Neural crest cell (in vitro differentiated cells): ENCODE data around the gene CDH7. TPM values are rescaled to one million over a fixed set of nuclear protein-coding genes. Genes with fewer than 3 reads are reported as not detected.

Experiments
- DNase-seq: peaks from one replicate; pipeline ENCODE4 v3.0.0; 2021; ENCODE audit warnings: low read depth, mixed read lengths, low spot score
- H3K27ac Mint-ChIP-seq: one replicate; pipeline ENCODE4 v1.8.0; 2021; ENCODE audit warnings: mild to moderate bottlenecking, mixed read lengths; ENCODE audit not compliant: unreplicated experiment
- H3K27me3 Mint-ChIP-seq: 2 replicates; pipeline ENCODE4 v1.8.0; 2021; ENCODE audit warnings: low read depth, mild to moderate bottlenecking, mixed read lengths
- H3K36me3 Mint-ChIP-seq: 2 replicates; pipeline ENCODE4 v1.8.0; 2021; ENCODE audit warnings: low read depth, mild to moderate bottlenecking, mixed read lengths
- H3K4me1 Mint-ChIP-seq: 2 replicates; pipeline ENCODE4 v1.8.0; 2021; ENCODE audit warnings: mixed read lengths
- H3K4me3 Mint-ChIP-seq: one replicate; pipeline ENCODE4 v1.8.0; 2021; ENCODE audit warnings: mild to moderate bottlenecking, mixed read lengths
- H3K9me3 Mint-ChIP-seq: 2 replicates; pipeline ENCODE4 v1.8.0; 2021; ENCODE audit warnings: mixed read lengths
- CTCF ChIP-seq: fragments of 200-600 bp; sonication (generic); conservative IDR thresholded peaks from 2 replicates; pipeline ENCODE4 v1.5.0; 2021; ENCODE audit warnings: antibody characterized with exemption, mild to moderate bottlenecking
- total RNA-seq: library from RNA; stranded (reverse); gene quantifications from 2 replicates; pipeline ENCODE4 v1.2.1, GENCODE V29; 2021

CDH7 gene
- total RNA-seq, 1 donor from 2014 or later, result 7.3 TPM

- peak; percentile 73 for TF ChIP-seq CTCF
- H3K27ac Mint-ChIP-seq, result no peak overlapping the region
These were observed 25.4 kb upstream of the CDH7 start for GRCh38 chr18:65725251-65726050.

DNA sequence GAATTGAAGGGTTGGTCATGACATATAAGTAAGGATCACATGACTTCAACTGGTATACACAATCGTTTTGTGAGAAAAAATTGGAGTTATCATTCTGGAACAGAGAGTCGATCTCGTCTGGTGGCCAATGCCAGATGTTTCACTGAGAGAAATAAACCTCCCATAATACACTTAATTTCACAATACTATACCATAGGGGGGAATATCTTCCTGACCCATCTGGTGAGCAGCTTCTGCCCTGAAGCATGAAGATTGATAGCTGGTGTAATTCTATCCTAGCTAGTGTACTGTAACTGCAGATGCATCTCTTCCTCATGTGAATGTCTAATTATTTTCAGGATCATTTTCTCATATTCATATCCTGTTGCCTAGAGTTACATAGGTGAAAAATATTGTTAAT, 15.7 kb upstream of the CDH7 start:
- no peak for TF ChIP-seq CTCF
- H3K9me3 Mint-ChIP-seq, result peaks cover 6% of the 10 kb centered on the region
- H3K36me3 Mint-ChIP-seq, result no peaks in the 10 kb centered on the region
- H3K4me3 Mint-ChIP-seq, result no peak overlapping the region
- H3K27me3 Mint-ChIP-seq, result no peaks in the 10 kb centered on the region
- peaks cover 31% of the 10 kb centered on the region for H3K4me1 Mint-ChIP-seq
- H3K27ac Mint-ChIP-seq, result no peak overlapping the region
- DNase-seq, result no peak

More at GRCh38 chr18:65725251-65726050, 25.4 kb upstream of the CDH7 start:
- no peaks in the 10 kb centered on the region for H3K27me3 Mint-ChIP-seq
- peak; percentile 18 for DNase-seq
- no peak overlapping the region for H3K4me3 Mint-ChIP-seq
- H3K4me1 Mint-ChIP-seq, result no peaks in the 10 kb centered on the region
- peaks cover 2% of the 10 kb centered on the region for H3K9me3 Mint-ChIP-seq
- no peaks in the 10 kb centered on the region for H3K36me3 Mint-ChIP-seq

DNA sequence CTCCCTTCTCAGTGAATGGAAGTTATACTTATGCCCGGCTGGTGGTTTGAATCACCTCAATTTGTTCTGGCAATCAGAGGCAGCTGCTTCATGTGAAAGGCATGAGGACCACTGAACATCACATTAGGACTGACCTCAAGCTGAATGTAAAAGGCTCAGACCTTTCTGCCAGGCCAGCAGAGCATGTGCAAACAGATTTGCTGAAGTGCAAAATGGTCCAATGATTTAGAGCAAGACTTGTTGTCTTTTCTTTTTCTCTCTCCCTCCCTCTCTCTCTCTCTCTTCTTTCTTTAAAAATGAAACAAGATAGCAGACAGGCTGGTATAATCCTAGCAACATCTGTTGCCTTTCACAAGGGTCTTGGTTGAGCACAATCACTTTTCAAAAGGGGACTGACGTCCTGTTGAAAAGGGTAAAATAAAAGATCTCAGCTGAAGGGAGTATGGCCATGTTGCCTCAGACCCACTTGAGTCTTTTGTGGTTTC, 13.3 kb upstream of the CDH7 start:
- Mint-ChIP-seq H3K4me3 (peak overlapping the region; percentile 31), H3K27ac (peak overlapping the region; percentile 44), H3K9me3 (peaks cover 6% of the 10 kb centered on the region), H3K4me1 (peaks cover 31% of the 10 kb centered on the region), H3K36me3 (no peaks in the 10 kb centered on the region), H3K27me3 (no peaks in the 10 kb centered on the region)
- DNase-seq, result no peak
- no peak for TF ChIP-seq CTCF

GRCh38 chr18:65746936-65747335, 3.9 kb upstream of the CDH7 start:
- peaks cover 24% of the 10 kb centered on the region for H3K4me1 Mint-ChIP-seq
- DNase-seq, result no peak
- no peak overlapping the region for H3K27ac Mint-ChIP-seq
- TF ChIP-seq CTCF, result no peak
- no peaks in the 10 kb centered on the region for H3K36me3 Mint-ChIP-seq
- peaks cover 27% of the 10 kb centered on the region for H3K27me3 Mint-ChIP-seq
- no peak overlapping the region for H3K4me3 Mint-ChIP-seq
- H3K9me3 Mint-ChIP-seq, result no peaks in the 10 kb centered on the region

GRCh38 chr18:65748321-65748720, 2.5 kb upstream of the CDH7 start:
- Mint-ChIP-seq H3K27me3 (peaks cover 36% of the 10 kb centered on the region), H3K4me3 (peak overlapping the region; percentile 93), H3K9me3 (no peaks in the 10 kb centered on the region), H3K36me3 (no peaks in the 10 kb centered on the region), H3K4me1 (peaks cover 31% of the 10 kb centered on the region), H3K27ac (no peak overlapping the region)
- TF ChIP-seq CTCF, result no peak
- no peak for DNase-seq
